LNCAP (cell line): ENCODE data around the gene R3HDM1.

ENCODE experiments used
- TF ChIP-seq, protein P1 (sequence below): fragments of 450-650 bp; IDR thresholded peaks from 2 replicates; pipeline ENCODE4 v1.5.1; 2017; ENCODE audit warnings: mild to moderate bottlenecking

R3HDM1 gene

DNA sequence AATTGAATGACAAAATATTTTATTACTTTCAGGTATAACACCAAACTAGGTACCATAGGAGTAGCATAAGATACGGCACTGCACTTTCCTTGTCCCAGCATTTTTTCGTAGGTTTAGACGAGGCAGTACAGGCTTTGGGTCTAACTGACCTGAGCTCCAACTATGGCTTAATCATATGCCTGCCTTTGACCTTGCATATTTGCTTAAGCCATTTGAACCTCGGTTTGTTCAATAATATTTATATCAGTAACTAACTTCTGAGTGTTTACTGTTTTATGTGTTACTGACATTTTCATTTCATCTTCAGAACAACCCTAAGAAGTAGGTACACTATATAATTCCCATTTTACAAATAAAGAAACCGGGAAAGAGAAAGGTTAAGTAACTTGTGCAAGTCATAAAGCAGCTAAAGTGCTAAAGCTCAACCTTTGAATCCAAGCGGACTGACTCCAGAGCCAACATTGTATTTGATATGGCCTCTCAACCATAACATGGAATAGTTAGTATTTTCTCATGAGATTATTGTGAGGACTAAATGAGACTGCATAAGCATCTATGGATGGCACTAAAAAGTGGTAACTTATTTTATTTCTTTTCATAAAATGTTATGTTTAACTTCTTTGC lies 104.0 kb downstream of the R3HDM1 start:
- TF ChIP-seq, protein P1, sequence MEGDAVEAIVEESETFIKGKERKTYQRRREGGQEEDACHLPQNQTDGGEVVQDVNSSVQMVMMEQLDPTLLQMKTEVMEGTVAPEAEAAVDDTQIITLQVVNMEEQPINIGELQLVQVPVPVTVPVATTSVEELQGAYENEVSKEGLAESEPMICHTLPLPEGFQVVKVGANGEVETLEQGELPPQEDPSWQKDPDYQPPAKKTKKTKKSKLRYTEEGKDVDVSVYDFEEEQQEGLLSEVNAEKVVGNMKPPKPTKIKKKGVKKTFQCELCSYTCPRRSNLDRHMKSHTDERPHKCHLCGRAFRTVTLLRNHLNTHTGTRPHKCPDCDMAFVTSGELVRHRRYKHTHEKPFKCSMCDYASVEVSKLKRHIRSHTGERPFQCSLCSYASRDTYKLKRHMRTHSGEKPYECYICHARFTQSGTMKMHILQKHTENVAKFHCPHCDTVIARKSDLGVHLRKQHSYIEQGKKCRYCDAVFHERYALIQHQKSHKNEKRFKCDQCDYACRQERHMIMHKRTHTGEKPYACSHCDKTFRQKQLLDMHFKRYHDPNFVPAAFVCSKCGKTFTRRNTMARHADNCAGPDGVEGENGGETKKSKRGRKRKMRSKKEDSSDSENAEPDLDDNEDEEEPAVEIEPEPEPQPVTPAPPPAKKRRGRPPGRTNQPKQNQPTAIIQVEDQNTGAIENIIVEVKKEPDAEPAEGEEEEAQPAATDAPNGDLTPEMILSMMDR, result no peak

DNA sequence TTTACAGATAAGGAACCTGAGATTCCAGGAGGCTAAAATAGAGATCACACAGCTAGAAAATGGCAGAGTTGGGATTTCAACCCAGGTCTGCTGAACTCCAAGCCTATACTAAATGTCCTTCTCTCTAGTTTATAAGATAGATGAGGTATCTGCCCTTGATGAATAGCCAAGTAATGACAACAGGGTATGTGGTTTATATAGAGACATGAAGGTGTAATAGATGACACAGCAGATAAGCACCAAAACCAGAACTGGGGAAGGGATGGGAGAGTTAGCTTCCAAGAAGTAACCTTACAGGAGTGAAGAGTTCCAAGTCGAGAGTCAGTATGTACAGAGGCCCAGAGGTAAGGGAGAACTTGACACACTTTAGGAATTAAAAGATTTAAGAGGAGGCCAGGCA lies 105.7 kb downstream of the R3HDM1 start:
- TF ChIP-seq, protein P1, result no peak

DNA sequence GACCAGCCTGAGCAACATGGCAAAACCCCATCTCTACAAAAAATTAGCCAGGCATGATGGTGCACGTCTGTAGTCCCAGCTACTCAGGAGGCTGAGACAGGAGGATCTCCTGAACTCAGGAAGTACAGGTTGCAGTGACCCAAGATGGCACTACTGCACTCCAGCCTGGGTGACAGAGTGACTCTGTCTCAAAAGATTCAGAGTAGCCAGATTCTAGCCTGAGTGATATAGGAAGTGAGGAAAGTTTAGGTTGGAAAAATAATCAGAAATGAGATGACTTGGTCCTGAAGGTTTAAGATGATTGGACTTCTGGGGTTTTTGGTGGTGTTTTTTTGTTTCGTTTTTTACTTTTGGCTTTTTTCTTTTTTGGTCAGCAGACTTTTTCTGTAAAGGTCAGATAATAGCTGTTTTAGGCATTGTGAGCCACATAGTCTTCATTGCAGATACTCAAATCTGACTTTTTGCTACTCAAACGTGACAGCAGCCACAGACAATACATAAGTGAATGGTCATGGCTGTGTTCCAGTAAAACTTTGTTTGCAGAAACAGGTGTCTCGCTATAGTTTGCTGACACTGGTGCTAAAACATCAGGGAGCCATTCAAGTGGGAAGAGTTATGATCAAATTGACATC lies 106.3 kb downstream of the R3HDM1 start:
- TF ChIP-seq, protein P1, result no peak

DNA sequence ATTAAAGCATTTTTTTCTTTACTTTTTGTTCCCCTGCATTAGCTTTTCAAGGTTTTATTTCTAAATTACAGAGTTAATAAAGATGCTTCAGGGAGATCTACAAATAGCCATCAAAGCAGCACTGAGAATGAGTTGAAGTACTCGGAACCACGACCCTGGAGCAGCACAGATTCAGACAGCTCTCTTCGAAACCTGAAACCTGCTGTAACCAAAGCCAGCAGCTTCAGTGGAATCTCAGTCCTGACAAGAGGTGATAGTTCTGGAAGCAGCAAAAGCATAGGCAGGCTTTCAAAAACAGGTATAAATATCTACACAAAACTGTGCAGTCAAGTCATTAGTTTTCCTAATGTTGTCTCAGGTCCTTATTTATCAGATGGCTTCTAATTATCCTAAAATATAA lies 107.5 kb downstream of the R3HDM1 start:
- TF ChIP-seq, protein P1, result no peak

DNA sequence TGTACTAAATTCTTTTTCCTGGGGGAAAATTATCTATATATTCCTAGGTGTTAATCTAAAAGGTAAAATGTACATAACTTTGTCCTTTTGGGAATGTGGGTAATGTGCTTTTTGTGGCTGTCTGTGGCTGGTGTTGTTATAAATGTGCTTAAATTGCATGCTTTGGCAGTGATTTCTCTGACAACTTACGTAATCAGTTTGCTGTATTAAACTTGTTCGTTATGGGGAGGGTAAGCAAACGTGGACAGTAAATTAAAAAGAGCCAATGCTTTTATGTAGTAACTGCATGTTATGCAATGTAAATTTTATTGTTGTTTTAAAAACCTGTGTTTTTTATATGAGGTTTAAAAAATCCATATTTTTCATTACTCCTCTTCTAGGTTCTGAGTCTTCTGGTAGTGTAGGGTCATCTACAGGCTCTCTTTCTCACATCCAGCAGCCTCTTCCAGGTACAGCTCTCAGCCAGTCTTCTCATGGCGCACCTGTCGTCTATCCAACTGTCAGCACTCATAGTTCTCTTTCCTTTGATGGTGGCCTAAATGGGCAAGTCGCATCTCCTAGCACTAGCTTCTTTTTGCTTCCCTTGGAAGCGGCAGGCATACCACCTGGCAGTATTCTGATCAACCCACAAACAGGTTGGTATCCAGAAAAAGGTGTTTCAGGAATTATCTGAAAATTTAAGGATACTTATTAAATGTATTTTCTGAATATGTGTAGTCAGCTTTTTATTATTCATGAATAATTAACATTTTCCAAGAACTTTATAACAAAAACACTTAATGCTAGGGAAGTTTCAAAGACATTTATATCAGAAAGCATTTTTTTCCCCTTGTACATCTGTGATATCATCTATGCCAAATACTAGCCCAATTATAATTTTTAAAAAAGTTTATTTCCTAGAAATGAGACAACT lies 110.1 kb downstream of the R3HDM1 start:
- TF ChIP-seq, protein P1, result no peak

DNA sequence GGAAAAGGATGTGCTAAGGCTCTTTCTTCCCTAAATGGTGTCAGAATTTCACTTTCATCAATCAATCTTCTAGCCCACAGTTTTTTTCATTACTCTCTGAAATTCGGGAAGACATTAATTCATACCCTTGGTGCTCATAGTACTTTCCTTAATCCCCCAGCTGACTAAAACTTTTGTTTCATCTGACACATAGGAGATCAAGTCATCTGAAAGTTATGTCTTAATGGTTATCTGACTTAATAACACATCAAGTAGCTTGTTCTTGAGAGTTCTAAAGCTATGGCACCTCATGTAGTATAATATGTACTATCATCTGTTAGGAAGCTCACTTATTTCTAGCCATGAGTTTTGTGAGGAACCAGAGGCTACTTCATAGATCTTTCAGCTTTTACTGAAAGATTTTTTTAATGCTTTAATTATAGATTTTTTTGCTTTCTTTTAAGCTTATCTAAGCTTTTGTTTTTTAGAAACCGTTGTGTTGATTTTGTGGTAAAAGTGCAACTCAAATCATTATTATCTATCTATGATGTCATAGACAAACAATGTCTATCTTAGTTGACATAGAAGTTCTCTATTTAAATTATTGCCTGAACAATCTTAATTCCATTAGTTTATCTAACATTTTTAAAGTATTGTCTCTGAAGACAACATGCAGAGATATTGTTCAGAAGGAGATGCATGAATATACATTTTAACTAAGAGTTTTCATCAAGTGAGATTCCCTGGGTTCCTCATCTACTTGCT lies 116.7 kb downstream of the R3HDM1 start:
- TF ChIP-seq, protein P1, result no peak

DNA sequence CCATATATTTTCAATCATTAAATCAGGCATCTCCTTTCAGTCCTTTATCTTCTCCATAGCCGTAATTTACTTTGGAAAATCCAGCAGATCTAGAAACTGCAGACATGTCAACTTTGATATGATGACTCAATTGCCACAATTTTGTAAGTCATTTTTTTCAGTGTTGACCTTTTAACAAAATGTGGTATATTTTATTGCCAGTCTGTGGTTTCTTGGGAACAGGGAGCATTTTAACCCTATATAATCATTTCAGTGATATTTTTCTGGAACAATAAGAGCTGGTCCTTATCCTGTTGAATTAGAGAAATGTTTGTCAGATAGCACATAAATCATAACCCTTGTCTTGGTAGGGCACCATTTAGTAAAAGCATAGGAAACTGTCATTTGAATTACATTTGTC lies 119.4 kb downstream of the R3HDM1 start:
- TF ChIP-seq, protein P1, result no peak
